H1 (cell line): ENCODE data around the gene MIB1. TPM values are rescaled to one million over a fixed set of nuclear protein-coding genes. Genes with fewer than 3 reads are reported as not detected.

Experiments
- KDM4A ChIP-seq: IDR thresholded peaks from one replicate; pipeline ENCODE4 v1.7.1; 2012; ENCODE audit warnings: low read depth, mild to moderate bottlenecking, moderate library complexity, low read length, inconsistent platforms; ENCODE audit not compliant: severe bottlenecking
- NANOG ChIP-seq: IDR thresholded peaks from 2 replicates; pipeline ENCODE4 v1.6.1; 2011; ENCODE audit warnings: low read length, low read depth, mild to moderate bottlenecking, inconsistent platforms; ENCODE audit not compliant: insufficient read depth, poor library complexity, severe bottlenecking
- RBBP5 ChIP-seq: IDR thresholded peaks from 2 replicates; pipeline ENCODE4 v1.7.1; 2012; ENCODE audit warnings: low read depth, mild to moderate bottlenecking, inconsistent platforms, low read length, moderate library complexity, borderline replicate concordance
- SP1 ChIP-seq: IDR thresholded peaks from 2 replicates; pipeline ENCODE4 v1.6.1; 2011; ENCODE audit warnings: low read depth, low read length
- polyA plus RNA-seq, 7 experiments: library from polyadenylated mRNA; depleted of rRNA in 3 of 7; stranded (reverse) in 5 of 7; unstranded in 2 of 7; fragments of >200 nt in 5 of 7; fragments of 200-250 nt in 2 of 7; gene quantifications; 1 replicate in 5 of 7; 2 replicates in 1 of 7; 4 replicates in 1 of 7; pipeline versions ENCODE4 v1.2.1 to v1.2.3, GENCODE V29; 2011 to 2013; ENCODE audit warnings: missing spikeins in 2 of 7, mixed read lengths in 2 of 7
- total RNA-seq: library from RNA; stranded (reverse); fragmentation: NEBNext Ultra II Directional; extraction: Animal tissue kit (Norgen Biotek cat#: 25700); gene quantifications from 2 replicates; pipeline ENCODE4 v1.2.1, GENCODE V29; 2021

Gene MIB1
- total and polyA plus RNA-seq, 2 of the 8 experiments (the other 6 are each of a cell fraction or from before 2014, with no cell fraction given), result 8.2 to 60.3 TPM

DNA sequence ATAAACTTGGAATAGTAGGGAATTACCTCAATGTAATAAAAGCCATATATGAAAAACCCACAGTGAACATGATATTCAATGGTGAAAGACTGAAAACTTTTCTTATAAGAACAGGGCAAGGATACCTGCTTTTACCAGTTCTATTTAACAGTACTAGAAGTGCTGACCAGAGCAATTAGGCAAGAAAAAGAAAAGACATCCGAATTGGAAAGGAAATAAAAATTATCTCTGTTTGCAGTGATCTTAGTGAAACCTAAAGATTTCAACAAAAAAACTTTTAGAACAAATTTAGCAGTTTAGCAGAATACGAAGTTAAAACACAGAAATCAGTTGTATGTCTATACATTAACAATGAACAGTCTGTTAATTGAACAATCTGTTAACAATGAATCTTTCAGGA, 69.1 kb downstream of the MIB1 start (continued):
- TF ChIP-seq SP1, result no peak
- no peak for TF ChIP-seq RBBP5
- no peak for TF ChIP-seq NANOG
- TF ChIP-seq KDM4A, result no peak
